Fibroblast of villous mesenchyme (primary cell): Measurements from ENCODE around the gene PRLR. TPM values are rescaled to one million over a fixed set of nuclear protein-coding genes. Genes with fewer than 3 reads are reported as not detected.

Source experiments
- DNase-seq: peaks from one replicate; pipeline ENCODE4 v3.0.0-alpha.2; 2010; ENCODE audit warnings: low read depth
- H3K4me3 ChIP-seq: 2 replicates; pipeline ENCODE4 v1.5.1; 2011; ENCODE audit warnings: low read depth, mild to moderate bottlenecking, low read length
- CTCF ChIP-seq: IDR thresholded peaks from 2 replicates; pipeline ENCODE4 v1.5.1; 2012; ENCODE audit warnings: low read depth, mild to moderate bottlenecking, low read length; ENCODE audit not compliant: insufficient read depth
- total RNA-seq: library from RNA; depleted of rRNA; stranded (reverse); fragments of >200 nt; gene quantifications from 2 replicates; pipeline ENCODE4 v1.2.3, GENCODE V29; 2012

PRLR gene
- 0.97 and 3.5 TPM in 2 replicates for total RNA-seq

- peak within 1 kb of the TSS; percentile 54 for H3K4me3 ChIP-seq
- peak; percentile 74 for DNase-seq
- no peak for TF ChIP-seq CTCF
Observed at GRCh38 chr5:35230038-35230611, at the start of gene PRLR. Gene PRLR (minus strand): TSS chr5:35230487. CDS start chr5:35089620, 140,867 bp downstream.

- TF ChIP-seq CTCF = no peak
- H3K4me3 ChIP-seq = no peak overlapping the region
- no peak for DNase-seq
Observed at GRCh38 chr5:35274839-35275509, 44.7 kb upstream of the PRLR start.

GRCh38 chr5:35269006-35269405, 38.7 kb upstream of the PRLR start:
- no peak for TF ChIP-seq CTCF
- no peak for DNase-seq
- H3K4me3 ChIP-seq = no peak overlapping the region

GRCh38 chr5:35266276-35266675, 36.0 kb upstream of the PRLR start:
- no peak for TF ChIP-seq CTCF
- no peak for DNase-seq

GRCh38 chr5:35264509-35264908, 34.2 kb upstream of the PRLR start:
- TF ChIP-seq CTCF = no peak
- no peak for DNase-seq
- no peak overlapping the region for H3K4me3 ChIP-seq

More at GRCh38 chr5:35266276-35266675, 36.0 kb upstream of the PRLR start:
- no peak overlapping the region for H3K4me3 ChIP-seq

- DNase-seq = peak; percentile 18
- no peak overlapping the region for H3K4me3 ChIP-seq
- TF ChIP-seq CTCF = no peak
Observed at GRCh38 chr5:35263266-35263877, 33.1 kb upstream of the PRLR start.
